ENCODE results near the gene ZNF732. TPM values are rescaled to one million over a fixed set of nuclear protein-coding genes. Genes with fewer than 3 reads are reported as not detected.

Gene ZNF732
- total and polyA plus RNA-seq, 8 donors: 0.08 to 0.19 (median 0.09) TPM; not detected in 2

DNA sequence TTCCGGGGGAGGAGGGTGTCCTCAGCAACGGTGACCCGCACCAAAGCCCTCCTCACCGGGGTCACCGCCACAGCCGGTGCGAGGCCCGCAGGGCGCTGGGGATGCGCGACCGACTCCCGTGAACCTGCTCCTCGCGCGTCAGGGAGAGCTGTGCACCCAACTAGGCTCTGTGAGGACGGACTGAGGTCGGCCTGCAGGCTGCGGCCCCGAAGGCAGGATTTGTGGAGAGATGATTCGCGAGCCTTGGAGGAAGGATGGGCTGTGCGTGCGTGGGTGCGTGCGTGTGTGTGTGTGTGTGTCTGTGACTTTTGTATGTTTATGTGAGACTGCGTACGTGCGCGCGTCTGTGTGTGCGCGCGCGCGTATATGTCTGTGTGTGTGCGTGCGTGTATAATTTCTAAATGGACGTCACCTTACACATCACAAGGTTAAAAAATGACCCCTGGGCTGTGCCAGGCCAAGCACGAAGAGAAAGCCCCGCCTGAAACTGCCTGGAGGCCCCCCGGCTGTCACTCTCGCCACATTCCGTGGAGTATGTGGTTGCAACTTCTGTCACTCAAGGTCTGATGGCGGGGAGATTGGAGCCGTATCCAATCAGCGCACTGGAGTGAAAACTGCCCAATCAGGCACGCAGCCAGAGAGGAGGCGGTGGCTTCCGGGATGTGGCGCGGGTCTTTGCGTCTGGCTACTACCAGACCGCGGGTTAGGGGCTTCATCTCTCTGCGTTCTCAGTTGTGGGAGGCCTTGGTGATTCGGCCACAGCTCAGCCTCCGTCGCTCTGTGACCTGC lies 32.1 kb upstream of the ZNF732 start, which contains the start of gene ZNF141:
Gene ZNF141, plus strand, starts transcription at position 672 of the 789 bp plus-strand sequence. CDS start 170 bp downstream, outside the sequence.
- FAIRE-seq: peak; percentile 98
- Histone ChIP-seq H3K4me1 (peaks cover 0 to 3% (median 0%) of the 10 kb centered on the region in 3 donors), H3K27me3 (no peaks in the 10 kb centered on the region), H3K27ac (peak within 1 kb of the TSS; percentile 76 to 93 (median 90)), H3K4me3 (peak within 1 kb of the TSS; percentile 43 to 93 (median 82)), H3K9me3 (no peaks in the 10 kb centered on the region), H3K36me3 (no peaks in the 10 kb centered on the region)
- 0% methylated on average over 58 to 59 of the region's 59 CpGs for WGBS, 2 donors
- TF ChIP-seq, protein P1, sequence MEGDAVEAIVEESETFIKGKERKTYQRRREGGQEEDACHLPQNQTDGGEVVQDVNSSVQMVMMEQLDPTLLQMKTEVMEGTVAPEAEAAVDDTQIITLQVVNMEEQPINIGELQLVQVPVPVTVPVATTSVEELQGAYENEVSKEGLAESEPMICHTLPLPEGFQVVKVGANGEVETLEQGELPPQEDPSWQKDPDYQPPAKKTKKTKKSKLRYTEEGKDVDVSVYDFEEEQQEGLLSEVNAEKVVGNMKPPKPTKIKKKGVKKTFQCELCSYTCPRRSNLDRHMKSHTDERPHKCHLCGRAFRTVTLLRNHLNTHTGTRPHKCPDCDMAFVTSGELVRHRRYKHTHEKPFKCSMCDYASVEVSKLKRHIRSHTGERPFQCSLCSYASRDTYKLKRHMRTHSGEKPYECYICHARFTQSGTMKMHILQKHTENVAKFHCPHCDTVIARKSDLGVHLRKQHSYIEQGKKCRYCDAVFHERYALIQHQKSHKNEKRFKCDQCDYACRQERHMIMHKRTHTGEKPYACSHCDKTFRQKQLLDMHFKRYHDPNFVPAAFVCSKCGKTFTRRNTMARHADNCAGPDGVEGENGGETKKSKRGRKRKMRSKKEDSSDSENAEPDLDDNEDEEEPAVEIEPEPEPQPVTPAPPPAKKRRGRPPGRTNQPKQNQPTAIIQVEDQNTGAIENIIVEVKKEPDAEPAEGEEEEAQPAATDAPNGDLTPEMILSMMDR (IDR thresholded peaks at IDR 0.05): no peak
- intact Hi-C loops (cut with DNase I): no loop called here
- DNase-seq: peak; percentile 90 to 97 (median 96)
- ATAC-seq: peak; percentile 94 to 98 (median 94)

GRCh38 chr4:336893-337142 lies 31.5 kb upstream of the ZNF732 start:
- intact Hi-C loops (cut with DNase I): no loop called here
- peak in 2 of 6 donors; percentile 46 to 64 for DNase-seq
- WGBS, 2 donors: 0 to 1% methylated on average over 14 to 18 of the region's 18 CpGs

GRCh38 chr4:336099-336892 lies 31.0 kb upstream of the ZNF732 start:
- Histone ChIP-seq H3K27me3 (no peaks in the 10 kb centered on the region), H3K36me3 (no peaks in the 10 kb centered on the region), H3K9me3 (no peaks in the 10 kb centered on the region), H3K27ac (peak overlapping the region; percentile 69 to 93 (median 90)), H3K4me1 (peaks cover 0 to 3% (median 0%) of the 10 kb centered on the region in 3 donors), H3K4me3 (peak overlapping the region; percentile 43 to 93 (median 76))
- no peak for FAIRE-seq
- WGBS, 2 donors: 8 to 9% methylated on average over 46 to 71 of the region's 71 CpGs
- TF ChIP-seq, protein P1 (IDR thresholded peaks at IDR 0.05): no peak
- peak in 2 of 4 donors; percentile 4 for ATAC-seq
- DNase-seq: peak; percentile 11 to 77 (median 38)
- intact Hi-C loops (cut with DNase I): no loop called here

More at GRCh38 chr4:336893-337142, 31.5 kb upstream of the ZNF732 start:
- peak in 1 of 4 donors; percentile 7 for ATAC-seq
- Histone ChIP-seq H3K27me3 (no peaks in the 10 kb centered on the region), H3K4me3 (peak overlapping the region; percentile 43 to 93 (median 76)), H3K36me3 (no peaks in the 10 kb centered on the region), H3K4me1 (peaks cover 0 to 3% (median 0%) of the 10 kb centered on the region in 3 donors), H3K27ac (peak overlapping the region; percentile 69 to 93 (median 90)), H3K9me3 (no peaks in the 10 kb centered on the region)
- TF ChIP-seq, protein P1 (IDR thresholded peaks at IDR 0.05): no peak
- no peak for FAIRE-seq

DNA sequence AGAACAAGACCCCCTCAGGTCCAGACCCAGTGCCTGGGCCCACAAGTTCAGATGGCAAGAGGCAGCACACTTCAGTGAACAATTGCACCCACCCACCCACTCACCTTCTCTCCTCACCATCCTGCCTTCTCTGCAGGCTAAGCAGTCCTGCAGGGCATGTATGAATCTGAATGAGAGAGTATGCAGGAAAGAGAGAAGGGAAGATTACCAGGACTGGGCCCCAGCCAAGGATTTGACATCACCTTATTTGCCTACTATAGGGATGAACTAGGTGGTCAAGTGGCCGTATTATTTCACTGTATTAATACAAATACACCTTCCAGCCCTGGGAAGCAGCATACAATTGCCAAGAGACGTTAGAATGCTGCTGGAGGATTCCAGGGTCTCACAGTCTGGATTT lies 30.2 kb upstream of the ZNF732 start:
- ATAC-seq: no peak

More for the DNA sequence above, 30.2 kb upstream of the ZNF732 start:
- Histone ChIP-seq H3K9me3 (no peaks in the 10 kb centered on the region), H3K27ac (no peak overlapping the region), H3K27me3 (no peaks in the 10 kb centered on the region), H3K4me3 (no peak overlapping the region), H3K4me1 (peaks cover 0 to 3% (median 0%) of the 10 kb centered on the region in 3 donors), H3K36me3 (no peaks in the 10 kb centered on the region)
- no peak for DNase-seq
- TF ChIP-seq, protein P1 (IDR thresholded peaks at IDR 0.05): no peak
- intact Hi-C loops (cut with DNase I): no loop called here
- no peak for FAIRE-seq
- 66 to 80% methylated on average over 2 of the region's 2 CpGs for WGBS, 2 donors
